ENCODE data around the gene NAA38.

The NAA38 gene

DNA sequence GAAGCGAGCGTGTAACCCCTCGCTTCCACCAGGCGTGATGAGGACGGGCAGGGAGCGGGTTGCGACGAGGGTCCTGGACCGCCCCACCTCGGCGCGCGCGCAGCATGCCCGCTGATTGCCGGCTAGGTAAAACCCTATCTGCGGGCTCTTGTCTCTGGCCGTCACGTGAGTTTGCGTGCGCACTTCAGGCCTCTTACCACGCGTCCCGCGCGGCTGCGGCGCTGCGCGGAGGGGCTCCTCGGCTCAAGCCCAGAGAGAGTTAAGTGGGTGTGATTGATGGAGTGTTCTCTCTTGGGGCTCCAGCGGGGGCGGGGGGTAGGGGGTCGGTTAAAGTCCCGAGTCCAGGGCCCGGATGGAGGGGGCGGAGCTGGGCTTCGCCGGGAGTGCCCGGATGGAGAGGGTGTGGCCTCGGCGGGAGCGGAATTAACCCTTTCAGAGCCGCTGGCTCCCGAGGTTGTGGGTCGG lies 15.4 kb downstream of the NAA38 start:
- DNase-seq, result peak in 55 of 56 donors; percentile 66 to 95 (median 86)

DNA sequence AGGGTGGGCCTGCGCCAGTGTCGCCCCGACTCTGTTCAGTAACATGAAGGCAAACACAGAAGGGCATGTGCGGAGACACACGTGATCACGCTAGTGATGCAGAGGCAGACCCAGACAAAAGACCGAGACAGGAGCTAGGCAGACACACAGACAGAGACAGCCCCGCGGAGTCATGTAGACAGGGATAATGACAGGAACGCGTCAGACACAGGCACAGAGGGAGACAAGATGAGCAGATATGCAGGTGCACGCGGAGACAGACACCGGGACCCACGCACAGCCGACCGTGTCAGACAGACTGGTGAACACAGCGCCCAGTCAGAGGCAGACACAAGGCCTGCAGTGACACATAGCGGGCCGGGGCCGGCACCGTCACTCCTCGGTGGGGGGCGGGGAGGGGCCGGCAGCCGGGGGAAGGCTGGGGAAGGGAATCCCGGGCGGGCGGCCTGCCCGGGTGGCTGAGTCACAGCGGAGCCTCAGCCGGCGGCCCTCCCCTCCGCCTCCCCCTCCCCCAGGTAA lies 15.9 kb downstream of the NAA38 start:
- DNase-seq, result peak in 53 of 56 donors; percentile 59 to 95 (median 82)

DNA sequence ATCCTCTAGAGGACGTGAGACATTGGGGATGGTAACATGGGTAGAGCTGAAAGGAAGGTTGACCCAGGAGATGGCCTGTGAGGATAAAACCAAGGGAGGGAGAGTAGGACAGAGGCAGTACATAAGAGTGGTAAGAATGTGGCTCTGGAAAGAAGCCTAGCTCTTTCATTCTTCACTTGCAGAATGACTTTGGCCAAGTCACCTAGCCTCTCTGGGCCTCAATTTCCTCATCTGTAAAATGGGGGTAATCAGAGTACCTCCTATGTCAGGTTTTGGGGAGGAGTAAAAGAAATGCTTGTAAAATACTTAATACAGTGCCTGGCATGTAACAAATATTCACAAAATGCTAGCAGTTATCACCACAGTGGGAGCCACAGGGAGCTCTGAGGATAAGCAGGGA lies 16.5 kb downstream of the NAA38 start:
- no peak for DNase-seq

DNA sequence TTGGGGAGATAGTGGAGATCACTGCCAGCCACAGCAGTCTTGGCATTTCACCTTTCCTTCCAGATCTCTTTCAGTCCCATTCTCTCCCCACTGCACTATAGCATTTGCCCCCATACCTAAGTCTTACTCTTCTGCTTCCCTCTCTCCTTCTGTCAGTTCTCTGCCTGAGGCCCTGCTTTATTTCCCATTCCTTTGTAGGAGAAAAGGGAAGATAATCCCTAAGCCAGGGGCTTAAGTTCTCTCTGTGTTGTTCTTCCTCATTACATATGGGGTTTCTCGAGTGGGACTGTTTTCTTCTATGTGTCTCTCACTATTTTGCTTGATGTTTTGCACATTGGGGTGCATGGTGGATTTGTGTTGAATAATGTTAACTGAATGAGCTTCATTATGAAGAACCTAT lies 16.9 kb downstream of the NAA38 start:
- DNase-seq, result no peak

DNA sequence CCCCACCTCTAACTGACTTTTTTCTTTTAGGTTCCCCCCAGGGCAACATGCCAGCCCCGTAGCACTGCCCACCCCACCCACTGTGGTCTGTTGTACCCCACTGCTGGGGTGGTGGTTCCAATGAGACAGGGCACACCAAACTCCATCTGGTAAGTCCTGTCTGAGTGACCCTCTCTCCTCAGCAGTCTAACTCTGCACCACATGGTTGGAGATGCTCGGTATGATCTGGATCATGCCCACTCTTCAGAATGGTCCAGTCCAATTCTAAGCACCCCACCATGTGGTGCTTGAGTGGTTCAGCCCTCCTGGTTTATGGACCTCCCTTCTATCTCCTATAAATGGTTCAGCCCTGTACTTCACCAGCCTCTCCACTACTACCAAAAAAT lies 17.5 kb downstream of the NAA38 start:
- DNase-seq, result no peak

DNA sequence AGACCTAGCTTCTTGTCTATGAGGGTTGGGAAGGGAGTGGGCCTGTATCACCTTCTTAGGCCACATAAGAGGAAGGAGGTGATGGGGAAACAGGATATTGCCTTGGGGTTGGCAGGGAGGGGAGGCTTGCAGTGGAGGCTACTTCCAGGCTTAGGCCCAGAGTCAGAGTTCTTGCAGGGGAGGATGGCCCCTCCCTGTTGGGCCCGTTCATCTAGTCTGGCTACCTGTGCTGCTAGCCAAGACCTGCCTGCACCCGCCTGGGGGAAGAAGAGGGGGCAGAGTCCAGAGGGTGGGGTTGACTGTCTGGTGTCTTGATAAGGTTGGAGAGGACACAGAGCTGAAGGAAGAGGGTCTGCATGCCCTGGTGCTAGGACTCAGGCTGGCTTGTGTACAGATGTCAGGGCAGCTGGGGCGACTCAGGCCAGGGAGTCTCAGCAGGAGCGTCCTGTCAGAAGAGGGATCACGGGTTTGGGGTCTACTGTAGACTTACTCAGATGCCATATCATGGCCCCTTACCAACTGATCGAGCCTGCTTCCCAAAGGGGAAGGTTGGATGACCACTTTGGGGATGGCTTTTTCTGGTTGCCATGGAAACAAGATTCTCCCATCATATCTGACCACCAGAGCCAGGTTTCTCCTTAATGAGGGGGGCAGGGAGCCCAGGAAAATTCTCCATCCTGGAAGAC lies 18.0 kb downstream of the NAA38 start:
- no peak for DNase-seq

DNA sequence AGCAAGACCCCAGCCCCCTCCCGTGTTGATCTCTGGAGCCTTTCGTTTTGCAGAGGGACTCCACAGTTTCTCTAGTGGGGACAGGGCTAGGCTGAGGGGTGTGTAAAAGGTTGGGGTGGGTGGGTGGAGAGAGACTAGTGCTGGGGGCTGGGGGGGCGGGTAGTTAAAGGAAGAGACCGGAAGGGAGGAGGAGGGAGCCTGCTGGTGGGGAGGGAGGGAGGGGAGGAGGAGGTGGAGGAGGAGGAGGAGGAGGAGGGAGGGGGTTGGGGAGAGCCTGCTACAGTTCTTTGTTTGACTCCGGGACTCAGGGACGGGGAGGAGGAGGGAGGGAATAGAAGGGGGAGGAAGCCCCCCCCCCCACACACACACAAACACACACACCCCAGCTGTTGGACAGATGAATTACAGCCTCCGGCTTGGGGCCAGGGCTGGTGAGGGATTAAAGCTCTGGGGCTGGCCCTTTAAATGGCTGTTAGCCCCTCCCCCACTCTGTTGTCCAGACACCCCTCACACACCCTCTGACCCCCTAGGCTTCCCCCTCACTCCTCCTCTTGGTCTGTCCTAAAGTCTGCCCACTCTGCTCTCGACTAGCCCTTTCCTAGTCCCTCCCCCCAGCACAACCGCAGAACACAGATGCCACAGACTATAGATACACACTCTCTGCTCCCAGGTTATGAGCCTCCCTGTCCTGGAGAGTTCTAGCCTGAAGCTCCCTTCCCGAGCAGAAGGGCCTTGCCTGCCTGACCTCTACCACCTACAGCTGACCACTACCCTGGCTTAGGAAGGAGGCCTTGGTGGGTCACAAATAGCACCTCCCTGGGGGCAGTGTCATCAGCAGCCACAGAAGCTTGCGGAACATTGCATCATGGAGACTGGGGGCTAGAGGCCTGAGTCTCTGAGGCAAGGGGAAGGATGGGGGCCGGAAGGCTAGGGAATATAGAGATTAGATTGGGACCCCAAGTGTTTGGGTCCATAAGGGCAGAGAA lies 19.0 kb downstream of the NAA38 start:
- DNase-seq, result peak in 28 of 56 donors; percentile 11 to 78 (median 54)

DNA sequence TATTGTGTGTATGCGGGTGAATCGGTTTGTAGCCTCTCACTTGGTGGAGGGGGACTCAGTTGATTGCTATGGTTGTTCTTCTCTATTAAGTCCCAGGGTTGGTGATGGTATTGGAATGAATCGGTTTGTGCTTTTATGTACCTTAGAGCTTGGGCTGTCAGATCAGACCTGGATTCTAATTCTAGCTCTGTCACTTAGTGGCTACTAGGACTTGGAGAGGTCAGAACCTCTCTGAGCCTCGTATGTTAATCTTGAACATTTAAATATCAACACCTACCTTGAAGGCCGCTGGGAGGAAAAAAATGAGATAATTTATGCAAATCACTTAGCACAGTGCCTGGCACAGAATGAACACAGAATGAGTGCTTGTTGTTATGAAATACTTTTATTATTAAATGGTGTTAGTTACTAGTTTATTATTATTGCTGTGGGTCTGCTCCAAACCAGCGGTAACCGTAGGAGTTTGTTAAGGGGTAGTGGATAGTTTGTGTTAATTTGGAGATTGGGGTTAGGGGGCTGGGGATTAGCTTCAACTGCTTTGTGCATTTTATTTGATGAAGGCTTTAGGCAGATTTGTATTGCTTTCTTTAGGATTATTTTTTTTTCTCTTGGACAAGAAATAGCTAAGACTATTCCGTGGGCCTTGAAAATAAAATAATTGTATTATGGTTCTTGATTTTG lies 19.8 kb downstream of the NAA38 start:
- DNase-seq, result no peak

DNA sequence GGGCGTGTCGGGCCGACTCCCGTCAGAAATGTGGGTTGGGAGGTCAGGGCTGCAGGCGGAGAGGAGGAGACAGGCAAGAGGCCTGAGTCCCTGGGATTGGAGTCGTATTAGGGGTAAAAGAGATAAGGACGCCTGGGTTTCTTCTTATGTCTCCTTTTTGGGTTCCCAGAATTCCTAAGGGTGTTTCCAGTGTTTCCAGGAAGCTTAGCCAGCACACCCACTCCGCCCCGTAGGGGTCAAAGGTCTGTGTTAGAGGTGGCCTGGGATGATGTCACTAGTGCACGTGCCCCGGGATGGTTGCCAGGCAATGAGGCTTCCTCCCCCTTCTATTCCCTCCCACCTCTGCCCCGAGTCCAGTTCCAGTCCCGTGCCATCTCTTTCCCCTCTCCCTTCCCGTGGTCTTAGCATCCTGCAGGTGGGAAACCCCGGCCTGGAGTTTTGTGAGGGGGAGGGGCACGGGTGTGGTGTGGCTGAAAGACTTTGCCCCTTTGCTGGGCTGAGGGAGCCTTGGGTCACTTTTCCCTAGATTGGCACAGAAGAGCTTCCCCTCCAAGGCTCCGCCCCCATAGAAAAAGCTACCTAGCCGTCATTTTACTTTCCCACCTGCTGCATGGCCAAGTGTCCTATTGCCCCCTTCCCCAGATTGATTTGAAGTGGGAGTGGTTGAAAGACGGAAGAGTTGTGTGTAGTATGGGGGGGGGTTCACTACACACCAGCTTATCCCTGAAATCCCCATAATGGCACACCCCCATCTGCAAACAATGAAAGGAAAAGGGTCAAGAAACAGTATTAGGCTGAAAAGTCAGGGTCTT lies 20.6 kb downstream of the NAA38 start:
- DNase-seq, result peak in 41 of 56 donors; percentile 21 to 85 (median 59)

DNA sequence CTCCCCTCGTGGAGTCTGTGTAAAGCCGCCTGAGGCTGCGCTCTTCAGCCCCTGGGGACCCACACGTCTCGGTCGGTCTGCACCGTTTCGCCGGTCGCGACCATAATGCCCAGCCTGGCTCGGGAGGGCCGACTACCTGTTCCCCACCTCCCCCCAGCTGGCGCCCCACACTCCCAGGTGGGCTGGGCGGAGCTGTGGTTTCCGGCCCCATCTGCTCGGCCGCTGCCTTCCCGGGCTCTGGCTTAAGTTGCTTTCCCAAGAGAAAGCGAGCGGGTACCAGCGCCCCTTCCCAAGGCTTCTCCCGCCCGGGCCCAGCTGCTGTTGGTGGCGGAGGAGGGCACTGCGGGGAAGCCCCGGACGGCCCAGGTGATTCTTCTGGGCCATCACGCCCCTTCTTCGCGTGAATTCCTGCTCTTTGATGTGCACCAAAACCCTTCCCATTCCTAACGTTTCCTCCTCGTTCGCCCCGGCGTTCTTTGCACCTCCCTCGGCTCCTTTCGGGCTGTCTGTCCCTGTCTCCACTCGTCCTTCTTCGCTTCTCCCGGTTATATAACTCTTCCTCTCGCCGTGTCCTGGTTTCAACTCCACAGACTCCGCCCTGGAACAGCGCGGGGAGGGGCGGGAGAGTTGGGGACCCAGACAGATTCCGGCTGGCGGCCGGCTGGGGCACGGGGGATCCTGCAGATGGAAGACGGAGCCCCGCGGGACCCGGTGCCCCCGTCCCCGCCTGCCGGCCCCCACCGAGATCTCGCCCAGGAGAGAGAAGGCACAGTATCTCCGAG lies 21.4 kb downstream of the NAA38 start:
- peak in 40 of 56 donors; percentile 34 to 74 (median 56) for DNase-seq

DNA sequence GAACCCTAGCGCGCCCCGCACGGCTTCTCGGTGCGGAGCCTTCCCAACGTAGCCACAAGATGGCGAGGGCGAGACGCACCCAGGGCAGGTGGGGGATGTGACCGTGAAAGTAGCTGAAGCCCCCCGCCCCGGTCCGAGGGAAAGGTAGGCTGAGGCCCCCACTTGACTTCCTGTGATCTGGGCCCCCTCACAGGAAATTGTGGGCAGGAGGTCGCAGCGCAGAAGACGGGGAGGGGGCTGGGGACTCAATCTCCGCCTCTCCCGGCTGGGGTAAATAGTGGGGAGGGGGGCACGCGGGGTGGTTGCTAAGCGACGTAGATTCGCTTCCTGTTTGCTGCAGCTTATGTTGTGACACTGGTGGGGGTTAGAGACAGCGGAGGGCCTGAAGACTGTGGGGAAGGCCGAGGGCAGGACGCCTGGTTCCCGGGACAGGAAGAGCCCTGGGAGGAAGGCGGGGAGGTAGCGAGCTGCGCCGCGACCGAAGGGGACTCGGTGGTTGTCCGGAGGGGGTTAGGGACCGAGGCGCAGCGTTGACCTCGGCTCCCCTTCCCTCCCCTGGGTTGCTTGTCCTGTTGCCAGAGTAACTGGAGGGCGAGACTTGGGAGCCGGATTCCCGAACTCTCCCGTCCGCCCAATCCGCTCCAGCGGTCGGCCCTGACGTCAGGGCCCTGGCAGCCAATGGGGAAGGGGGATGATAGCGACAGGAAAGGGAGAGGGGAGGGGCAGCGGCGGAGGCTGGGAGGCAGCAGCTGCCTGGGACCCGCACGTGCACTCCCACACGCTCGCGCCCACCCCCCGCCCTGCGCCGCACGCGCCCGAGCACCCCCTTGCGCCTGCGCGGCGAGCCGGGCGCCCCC lies 22.2 kb downstream of the NAA38 start:
- DNase-seq, result peak in 55 of 56 donors; percentile 77 to 98 (median 94)

DNA sequence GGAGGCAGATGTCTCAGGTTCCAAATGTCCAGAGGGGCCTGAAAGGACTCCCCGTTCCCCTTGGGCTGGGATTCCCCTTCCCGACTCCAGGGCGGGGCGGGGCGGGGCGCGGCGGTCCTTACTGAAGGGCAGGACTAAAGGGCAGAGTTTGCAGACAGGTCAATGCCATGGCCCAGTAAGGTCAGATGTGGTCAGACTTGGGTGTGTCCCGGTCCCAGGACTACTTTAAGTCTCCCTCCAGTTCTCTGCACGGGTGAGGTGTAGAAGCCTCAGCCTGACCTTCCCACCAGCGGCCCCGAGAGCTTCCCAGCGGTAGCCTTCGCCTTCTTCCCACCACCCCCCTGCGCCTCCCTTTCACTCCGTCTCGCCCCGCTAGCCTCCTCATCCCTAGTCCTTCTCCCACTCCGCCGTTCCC lies 22.8 kb downstream of the NAA38 start:
- peak in 6 of 56 donors; percentile 47 to 72 (median 58) for DNase-seq

DNA sequence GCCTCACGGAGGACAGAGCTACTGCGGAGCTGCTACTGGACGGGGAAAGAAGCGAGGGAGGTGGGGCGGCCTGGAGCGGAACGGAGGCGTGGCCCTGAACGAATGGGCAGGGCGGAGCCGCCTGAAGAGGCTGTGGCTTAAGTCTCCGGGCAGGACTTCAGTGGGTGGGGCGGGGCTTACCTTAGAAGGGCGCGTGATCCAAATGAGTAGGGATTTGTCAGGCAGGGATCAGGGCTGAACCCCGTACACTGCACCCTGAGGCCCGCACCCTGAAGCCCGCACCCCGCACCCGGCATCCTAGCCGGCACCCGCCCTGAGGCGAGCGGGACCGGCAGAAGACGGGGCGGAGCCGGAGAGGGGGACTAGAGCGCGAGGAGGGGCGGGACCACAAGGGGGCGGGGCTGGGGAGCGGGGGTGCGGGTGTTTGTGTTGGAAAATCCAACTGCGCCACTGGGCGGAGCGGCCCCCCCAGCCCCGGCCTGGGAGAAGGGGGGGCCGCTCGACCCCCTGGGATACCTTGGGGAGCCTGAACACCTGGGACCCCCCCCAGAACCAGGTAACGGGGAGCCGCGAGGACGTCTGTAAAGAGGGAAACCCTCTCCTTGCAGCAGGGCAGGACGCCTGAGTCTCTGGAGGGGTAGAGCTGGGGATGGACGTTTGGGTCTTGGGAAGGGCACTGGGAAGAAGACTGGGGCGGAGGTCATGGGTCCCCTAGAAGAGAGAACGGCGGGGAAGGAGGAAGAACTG lies 23.4 kb downstream of the NAA38 start, which contains the start of gene KDM6B:
Gene KDM6B, plus strand, starts transcription at position 423 of the 747 bp plus-strand sequence. CDS start 11,338 bp downstream, outside the sequence.
- peak in 53 of 56 donors; percentile 29 to 92 (median 81) for DNase-seq

DNA sequence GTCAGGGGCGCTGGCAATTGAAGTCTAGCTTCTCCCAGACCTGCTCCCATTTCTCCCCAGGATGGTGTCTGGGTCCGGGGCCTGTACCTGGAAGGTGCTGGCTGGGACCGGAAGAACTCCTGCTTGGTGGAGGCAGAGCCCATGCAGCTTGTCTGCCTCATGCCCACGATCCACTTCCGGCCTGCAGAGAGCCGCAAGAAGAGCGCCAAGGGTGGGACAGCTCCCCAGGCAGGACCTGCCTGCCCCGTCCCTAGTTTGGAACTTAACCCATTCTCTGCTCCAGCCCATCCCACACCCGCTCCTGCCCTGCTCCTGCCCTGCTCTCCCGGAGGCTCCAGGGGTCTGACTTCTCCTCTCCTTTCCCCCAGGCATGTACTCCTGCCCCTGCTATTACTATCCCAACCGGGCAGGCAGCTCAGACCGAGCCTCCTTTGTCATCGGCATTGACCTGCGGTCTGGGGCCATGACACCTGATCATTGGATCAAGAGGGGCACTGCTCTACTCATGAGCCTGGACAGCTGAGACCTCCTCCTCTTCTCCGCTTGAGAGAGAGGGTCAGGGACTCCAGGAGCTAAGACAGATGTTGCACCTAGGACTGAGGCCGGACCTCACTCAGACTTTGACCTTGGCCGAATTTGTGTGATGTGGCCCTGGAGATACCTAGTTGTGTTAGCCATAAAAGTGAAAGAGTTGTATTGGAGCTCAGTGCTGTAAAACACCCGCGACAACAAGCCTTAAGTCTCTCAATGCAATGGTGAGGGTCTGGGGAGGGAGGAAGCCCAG lies 24.2 kb downstream of the NAA38 start:
- DNase-seq, result no peak

DNA sequence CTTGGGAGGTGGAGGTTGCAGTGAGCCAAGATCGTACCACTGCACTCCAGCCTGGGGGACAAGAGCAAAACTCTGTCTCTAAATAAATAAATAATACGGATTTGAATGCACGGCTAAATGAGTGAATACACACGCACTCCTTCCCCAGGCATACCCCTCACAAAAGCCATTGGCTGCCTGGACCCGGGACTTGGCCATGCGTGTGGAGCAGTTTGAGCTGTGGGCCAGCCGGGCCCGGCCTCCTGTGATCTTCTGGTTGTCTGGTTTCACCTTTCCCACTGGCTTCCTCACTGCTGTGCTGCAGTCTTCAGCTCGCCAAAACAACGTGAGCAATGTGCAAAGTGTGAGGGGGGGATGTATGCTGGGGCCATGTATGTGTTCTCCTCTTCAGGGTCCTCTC lies 24.9 kb downstream of the NAA38 start:
- no peak for DNase-seq

DNA sequence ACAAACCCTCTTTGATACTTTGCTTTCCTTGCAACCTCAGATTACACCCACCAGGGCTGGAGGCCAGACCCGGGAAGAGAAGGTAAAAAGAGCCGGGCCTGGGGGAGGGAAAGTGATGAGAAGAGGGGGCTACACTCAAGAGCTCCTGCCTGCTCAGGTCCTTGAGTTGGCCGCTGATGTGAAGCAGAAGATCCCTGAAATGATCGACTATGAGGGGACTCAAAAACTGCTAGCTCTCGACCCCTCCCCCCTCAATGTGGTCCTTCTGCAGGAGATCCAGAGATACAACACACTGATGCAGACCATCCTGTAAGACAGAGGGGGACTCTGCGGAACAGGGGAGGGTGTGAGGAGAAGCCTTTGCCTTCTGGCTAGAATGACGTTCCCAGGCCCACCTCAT lies 26.1 kb downstream of the NAA38 start:
- no peak for DNase-seq

DNA sequence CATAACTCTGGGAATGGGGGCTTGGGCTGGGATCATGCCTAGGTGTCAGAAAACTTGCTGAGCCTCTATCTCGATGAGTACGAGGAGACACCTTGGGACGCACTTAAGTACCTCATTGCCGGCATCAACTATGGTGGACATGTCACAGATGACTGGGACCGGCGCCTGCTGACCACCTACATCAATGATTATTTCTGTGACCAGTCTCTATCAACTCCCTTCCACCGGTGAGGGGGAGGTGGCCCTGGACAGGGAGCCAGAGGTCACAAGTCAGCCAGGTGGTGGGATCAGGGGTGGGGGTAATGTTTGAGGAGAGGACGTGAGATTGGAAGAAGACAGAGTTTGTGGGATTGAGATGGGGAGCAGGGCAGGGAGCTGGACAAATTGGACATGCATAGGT lies 26.7 kb downstream of the NAA38 start:
- DNase-seq, result no peak

Measured in amygdala (tissue), 56 donors.